Glutamatergic neuron (in vitro differentiated cells): ENCODE results near the gene TMEM179. TPM values are rescaled to one million over a fixed set of nuclear protein-coding genes. Genes with fewer than 3 reads are reported as not detected.

ENCODE experiments used
- DNase-seq: peaks from one replicate; pipeline ENCODE4 v3.0.0; 2022
- H3K27ac Mint-ChIP-seq: one replicate; pipeline ENCODE4 v1.8.0; 2020; ENCODE audit warnings: mild to moderate bottlenecking, mixed read lengths, inconsistent platforms; ENCODE audit not compliant: unreplicated experiment
- H3K27me3 Mint-ChIP-seq: one replicate; pipeline ENCODE4 v1.8.0; 2020; ENCODE audit warnings: mild to moderate bottlenecking, moderate library complexity, mixed read lengths, inconsistent platforms; ENCODE audit not compliant: unreplicated experiment
- H3K36me3 Mint-ChIP-seq: one replicate; pipeline ENCODE4 v1.8.0; 2020; ENCODE audit warnings: mild to moderate bottlenecking, mixed read lengths, inconsistent platforms; ENCODE audit not compliant: unreplicated experiment
- H3K4me1 Mint-ChIP-seq: one replicate; pipeline ENCODE4 v1.8.0; 2020; ENCODE audit warnings: mild to moderate bottlenecking, low read depth, mixed read lengths, inconsistent platforms; ENCODE audit not compliant: unreplicated experiment
- H3K4me3 Mint-ChIP-seq: one replicate; pipeline ENCODE4 v1.8.0; 2020; ENCODE audit warnings: mild to moderate bottlenecking, mixed read lengths, inconsistent platforms; ENCODE audit not compliant: unreplicated experiment
- H3K9me3 Mint-ChIP-seq: one replicate; pipeline ENCODE4 v1.8.0; 2020; ENCODE audit warnings: mild to moderate bottlenecking, moderate library complexity, mixed read lengths, inconsistent platforms; ENCODE audit not compliant: unreplicated experiment
- total RNA-seq: library from RNA; stranded (reverse); fragmentation: NEBNext Ultra II Directional; extraction: Animal tissue kit (Norgen Biotek cat#: 25700); gene quantifications from one replicate; pipeline ENCODE4 v1.2.1, GENCODE V29; 2021; ENCODE audit not compliant: unreplicated experiment
- TF ChIP-seq, protein P1 (sequence below): fragments of 200-600 bp; sonication (generic); IDR thresholded peaks from one replicate; pipeline ENCODE4 v1.5.0; 2021; ENCODE audit not compliant: partially characterized antibody, unreplicated experiment

TMEM179 gene
- total RNA-seq, 1 donor from 2014 or later = 28.8 TPM

DNA sequence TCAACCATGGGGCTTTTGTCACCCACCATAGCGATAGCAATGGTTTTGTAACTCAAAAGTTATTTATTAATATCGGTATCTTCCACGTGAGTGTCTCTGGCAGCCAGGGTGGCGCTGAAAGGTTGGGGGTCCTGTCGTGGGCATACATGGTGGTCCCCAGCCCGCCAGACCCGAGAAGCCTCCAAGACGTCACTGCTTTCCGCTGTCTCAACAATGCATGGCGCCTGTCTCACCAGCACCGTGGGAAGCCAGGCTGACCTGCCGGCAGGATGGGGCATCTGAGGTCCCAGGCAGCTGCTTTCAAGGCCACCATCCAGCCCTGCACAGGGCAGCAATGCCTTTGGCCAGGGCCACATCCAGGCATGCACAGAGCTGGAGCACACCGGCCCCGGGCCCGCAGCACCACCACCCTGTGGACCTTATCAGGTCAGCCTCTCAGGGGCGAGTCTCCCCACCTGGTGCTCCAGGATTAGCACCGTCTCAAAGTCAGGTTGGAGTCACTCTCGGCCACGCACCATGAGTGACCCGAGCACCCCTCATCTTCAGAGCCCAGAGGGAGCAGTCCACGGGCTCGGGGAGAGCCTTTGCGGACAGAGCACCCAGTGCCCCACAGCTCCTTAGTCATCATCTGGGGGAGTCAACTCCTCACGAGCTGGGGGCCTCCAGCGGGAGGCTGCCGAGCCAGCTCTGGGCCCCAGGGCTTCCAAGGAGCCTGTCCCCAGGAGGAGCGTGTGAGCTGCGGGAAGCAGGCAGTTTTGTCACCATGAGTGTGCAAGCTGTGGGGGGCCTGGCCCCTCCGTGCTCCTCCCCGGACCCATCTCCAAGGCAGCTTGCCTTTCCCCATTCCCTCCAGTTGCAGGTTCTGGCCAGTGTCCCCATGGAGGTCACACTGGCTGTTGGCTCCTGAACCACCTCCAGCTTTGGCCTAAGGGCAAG, 39.6 kb downstream of the TMEM179 start:
- DNase-seq = no peak
- Mint-ChIP-seq H3K9me3 (peaks cover 5% of the 10 kb centered on the region), H3K4me3 (no peak overlapping the region), H3K36me3 (no peaks in the 10 kb centered on the region), H3K27ac (no peak overlapping the region), H3K4me1 (peaks cover 1% of the 10 kb centered on the region), H3K27me3 (peaks cover 7% of the 10 kb centered on the region)
- TF ChIP-seq, protein P1, sequence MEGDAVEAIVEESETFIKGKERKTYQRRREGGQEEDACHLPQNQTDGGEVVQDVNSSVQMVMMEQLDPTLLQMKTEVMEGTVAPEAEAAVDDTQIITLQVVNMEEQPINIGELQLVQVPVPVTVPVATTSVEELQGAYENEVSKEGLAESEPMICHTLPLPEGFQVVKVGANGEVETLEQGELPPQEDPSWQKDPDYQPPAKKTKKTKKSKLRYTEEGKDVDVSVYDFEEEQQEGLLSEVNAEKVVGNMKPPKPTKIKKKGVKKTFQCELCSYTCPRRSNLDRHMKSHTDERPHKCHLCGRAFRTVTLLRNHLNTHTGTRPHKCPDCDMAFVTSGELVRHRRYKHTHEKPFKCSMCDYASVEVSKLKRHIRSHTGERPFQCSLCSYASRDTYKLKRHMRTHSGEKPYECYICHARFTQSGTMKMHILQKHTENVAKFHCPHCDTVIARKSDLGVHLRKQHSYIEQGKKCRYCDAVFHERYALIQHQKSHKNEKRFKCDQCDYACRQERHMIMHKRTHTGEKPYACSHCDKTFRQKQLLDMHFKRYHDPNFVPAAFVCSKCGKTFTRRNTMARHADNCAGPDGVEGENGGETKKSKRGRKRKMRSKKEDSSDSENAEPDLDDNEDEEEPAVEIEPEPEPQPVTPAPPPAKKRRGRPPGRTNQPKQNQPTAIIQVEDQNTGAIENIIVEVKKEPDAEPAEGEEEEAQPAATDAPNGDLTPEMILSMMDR = no peak

DNA sequence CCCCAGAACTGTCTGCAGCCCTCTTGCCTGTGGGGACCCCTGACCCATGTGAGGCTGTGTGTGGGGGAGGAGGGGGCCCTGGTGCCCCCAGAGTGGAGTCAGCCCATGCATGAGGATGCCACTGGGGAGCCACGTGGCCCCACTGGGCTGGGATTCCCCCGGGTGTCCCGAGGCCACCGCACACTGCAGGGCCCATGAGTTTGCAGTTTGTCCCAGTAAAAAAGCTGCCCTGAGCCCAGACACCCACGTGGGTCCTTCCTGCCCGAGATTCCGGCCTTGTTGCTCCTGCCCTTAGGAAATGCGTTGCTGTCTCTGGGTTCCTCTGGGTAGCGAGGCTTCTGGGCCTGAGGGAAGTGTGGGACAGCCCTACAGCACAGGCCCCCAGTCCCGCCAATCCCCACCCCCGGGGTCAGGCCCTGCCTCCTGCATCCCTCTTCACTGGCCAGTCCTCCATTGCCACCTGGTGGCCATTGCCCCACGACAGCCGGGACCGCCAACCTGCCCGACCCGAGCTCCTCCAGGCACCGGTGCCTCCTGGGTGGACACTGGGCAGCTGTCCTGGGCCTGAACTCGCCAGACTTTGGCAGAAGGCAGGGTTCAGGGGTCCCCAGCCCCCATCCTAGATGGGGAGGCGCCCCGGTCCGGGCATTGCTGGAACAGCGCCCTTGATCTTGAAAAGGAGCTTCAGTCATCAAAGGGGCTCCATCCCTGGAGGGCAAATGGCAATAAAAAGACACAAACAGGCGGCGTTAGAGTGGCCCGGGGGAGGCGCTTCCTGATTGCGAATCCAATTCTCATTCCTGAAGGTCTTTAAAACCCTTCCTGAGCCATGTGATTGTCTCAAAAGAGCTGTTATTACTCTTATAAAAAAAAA, 40.6 kb downstream of the TMEM179 start:
- TF ChIP-seq, protein P1 = peak; percentile 86
- no peak overlapping the region for H3K27ac Mint-ChIP-seq
- H3K4me3 Mint-ChIP-seq = no peak overlapping the region
- H3K27me3 Mint-ChIP-seq = peaks cover 6% of the 10 kb centered on the region
- peak; percentile 89 for DNase-seq
- no peaks in the 10 kb centered on the region for H3K36me3 Mint-ChIP-seq
- H3K4me1 Mint-ChIP-seq = peaks cover 1% of the 10 kb centered on the region
- peaks cover 5% of the 10 kb centered on the region for H3K9me3 Mint-ChIP-seq

DNA sequence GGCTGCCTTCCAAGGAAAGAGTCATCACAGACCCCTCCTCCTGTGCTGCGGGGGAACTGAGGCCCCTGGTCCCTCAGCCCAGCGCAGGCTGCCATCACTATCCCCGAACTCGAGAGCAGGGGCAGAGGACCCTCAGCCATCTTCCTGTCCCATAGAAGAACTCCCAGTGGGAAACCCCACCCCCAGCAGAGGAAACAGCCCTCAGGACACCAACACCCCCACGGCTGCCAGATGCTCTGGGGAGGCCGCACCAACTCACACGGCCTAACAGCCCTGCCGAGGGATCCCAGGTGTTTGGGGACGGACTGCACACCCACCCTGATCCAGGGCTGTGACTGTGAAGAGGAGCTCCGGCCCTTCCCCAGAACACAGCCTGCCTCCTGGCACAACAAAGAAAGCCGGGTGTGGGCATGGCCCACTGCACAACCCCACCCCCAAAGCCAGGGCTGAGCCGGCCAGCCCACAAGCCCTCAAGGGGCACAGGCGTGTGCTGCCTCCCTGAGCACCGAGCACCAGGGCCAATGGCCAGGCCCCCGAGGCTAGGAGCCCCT, 41.3 kb downstream of the TMEM179 start:
- Mint-ChIP-seq H3K36me3 (no peaks in the 10 kb centered on the region), H3K4me3 (no peak overlapping the region)

DNA sequence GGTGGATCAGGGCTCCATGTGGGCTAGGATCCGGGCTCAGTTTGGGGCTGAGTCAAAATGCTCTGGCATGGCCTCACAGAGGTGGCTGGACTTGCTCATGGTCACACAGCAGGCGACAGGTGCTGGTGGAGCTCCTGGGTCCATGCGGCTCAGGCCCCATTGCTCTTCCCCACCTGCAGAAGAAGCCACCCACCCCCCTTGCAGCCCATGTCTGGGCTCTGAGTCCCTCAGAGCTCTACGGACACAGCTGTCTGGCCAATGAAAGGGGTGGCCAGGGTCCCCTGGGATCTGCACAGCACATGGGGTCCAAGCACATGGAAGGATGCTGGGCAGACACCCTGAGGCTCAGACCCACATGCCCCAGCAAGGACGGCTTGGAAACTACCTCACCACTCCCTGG, 42.0 kb downstream of the TMEM179 start:
- DNase-seq = no peak
- no peaks in the 10 kb centered on the region for H3K36me3 Mint-ChIP-seq
- no peak overlapping the region for H3K27ac Mint-ChIP-seq
- peaks cover 5% of the 10 kb centered on the region for H3K9me3 Mint-ChIP-seq
- H3K27me3 Mint-ChIP-seq = peaks cover 6% of the 10 kb centered on the region
- H3K4me3 Mint-ChIP-seq = no peak overlapping the region
- TF ChIP-seq, protein P1 = no peak
- H3K4me1 Mint-ChIP-seq = peaks cover 1% of the 10 kb centered on the region

More for the DNA sequence above, 41.3 kb downstream of the TMEM179 start:
- no peak for DNase-seq
- TF ChIP-seq, protein P1 = no peak
- Mint-ChIP-seq H3K4me1 (peaks cover 1% of the 10 kb centered on the region), H3K27me3 (peaks cover 6% of the 10 kb centered on the region), H3K27ac (no peak overlapping the region), H3K9me3 (peaks cover 5% of the 10 kb centered on the region)
